Uterus (tissue), 4 donors: ENCODE results near the gene QKI. TPM values are rescaled to one million over a fixed set of nuclear protein-coding genes. Genes with fewer than 3 reads are reported as not detected.

Experiments
- DNase-seq, 2 donors: peaks; one replicate each; pipeline ENCODE4 v3.0.0-alpha.2; 2019 to 2020
- H3K27ac ChIP-seq, 2 donors: fragments of 200-600 bp; sonication (generic); 1 replicate in 1 of 2; 2 replicates in 1 of 2; pipeline ENCODE4 v1.5.1; 2016 to 2018
- H3K27me3 ChIP-seq, 2 donors: fragments of 200-600 bp; sonication (generic); one replicate each; pipeline ENCODE4 v1.5.1; 2018 to 2019; ENCODE audit warnings: control low read depth in 1 of 2
- H3K36me3 ChIP-seq, 2 donors: fragments of 200-600 bp; sonication (generic); one replicate each; pipeline ENCODE4 v1.5.1; 2019; ENCODE audit warnings: control low read depth in 1 of 2
- H3K4me1 ChIP-seq, 2 donors: fragments of 200-600 bp; sonication (generic); one replicate each; pipeline ENCODE4 v1.5.1; 2018 to 2019; ENCODE audit warnings: control low read depth in 1 of 2
- H3K4me3 ChIP-seq, 2 donors: fragments of 200-600 bp; sonication (generic); 1 replicate in 1 of 2; 2 replicates in 1 of 2; pipeline ENCODE4 v1.5.1; 2018 to 2019; ENCODE audit warnings: mild to moderate bottlenecking in 1 of 2
- H3K9me3 ChIP-seq, 2 donors: fragments of 200-600 bp; sonication (generic); one replicate each; pipeline ENCODE4 v1.5.1; 2019; ENCODE audit warnings: control low read depth in 1 of 2
- POLR2A ChIP-seq, 2 donors: fragments of 450-650 bp; IDR thresholded peaks; one replicate each; pipeline ENCODE4 v1.6.1; 2016; ENCODE audit warnings: antibody characterized with exemption in 2 of 2, mild to moderate bottlenecking in 1 of 2, moderate library complexity in 1 of 2
- intact Hi-C: fragments of 100-400 bp; cut with DNase I; formaldehyde crosslinking; loops from one replicate; pipeline ENCODE4 v1.15.1; 2023; ENCODE audit warnings: low total_unique reads
- total RNA-seq, 4 donors: library from RNA; depleted of rRNA in 3 of 4; stranded (reverse); fragments of >200 nt in 3 of 4; gene quantifications; one replicate each; pipeline versions ENCODE4 v1.1.0 to v1.2.4, GENCODE V29; 2014 to 2023
- TF ChIP-seq, protein P1 (sequence below), 4 experiments: fragments of 200-600 bp in 2 of 4; fragments of 450-650 bp in 2 of 4; sonication (generic) in 2 of 4; IDR thresholded peaks; one replicate each; pipeline ENCODE4 v1.5.1; 2016 to 2019; ENCODE audit warnings: antibody characterized with exemption in 4 of 4, mild to moderate bottlenecking in 2 of 4, moderate library complexity in 1 of 4
- donor health status: DM: yes; HTN: yes; CAD: no.

Gene QKI
- total RNA-seq, 4 donors from 2014 or later: 93.5 to 213 (median 164) TPM

DNA sequence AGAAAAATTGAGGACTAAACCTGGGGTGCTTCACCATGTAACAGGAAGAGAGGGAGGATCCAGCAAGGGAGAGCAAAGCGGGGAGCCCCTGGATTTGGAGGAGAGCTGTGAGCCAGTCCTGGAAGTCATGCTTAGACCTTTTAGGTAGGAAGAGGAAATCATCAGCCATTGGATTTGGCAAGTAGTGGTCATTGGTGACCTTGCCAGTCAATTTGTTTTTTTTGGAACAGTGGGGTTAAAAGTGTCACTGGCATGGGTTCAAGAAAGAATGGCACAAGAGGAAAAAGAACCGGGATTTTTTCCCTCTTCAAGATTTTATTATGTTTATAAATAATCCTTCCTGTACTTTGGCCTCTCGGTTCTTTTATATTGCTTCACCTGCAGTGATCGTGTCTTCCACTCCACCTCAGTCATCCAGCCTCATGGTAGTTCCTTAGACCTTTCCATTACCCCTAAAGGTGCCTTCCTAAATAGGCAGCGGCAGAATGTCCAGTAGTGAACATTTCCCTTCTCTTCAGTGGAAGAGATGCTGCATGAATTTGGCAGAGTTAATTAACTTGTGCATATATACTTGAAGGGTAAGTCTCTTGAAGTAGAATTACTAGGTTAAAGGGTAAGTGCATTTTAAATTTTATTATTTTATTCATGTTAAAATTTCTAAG, 124.7 kb downstream of the QKI start:
- H3K9me3 ChIP-seq: no peaks in the 10 kb centered on the region
- no peak for DNase-seq
- TF ChIP-seq, protein P1, sequence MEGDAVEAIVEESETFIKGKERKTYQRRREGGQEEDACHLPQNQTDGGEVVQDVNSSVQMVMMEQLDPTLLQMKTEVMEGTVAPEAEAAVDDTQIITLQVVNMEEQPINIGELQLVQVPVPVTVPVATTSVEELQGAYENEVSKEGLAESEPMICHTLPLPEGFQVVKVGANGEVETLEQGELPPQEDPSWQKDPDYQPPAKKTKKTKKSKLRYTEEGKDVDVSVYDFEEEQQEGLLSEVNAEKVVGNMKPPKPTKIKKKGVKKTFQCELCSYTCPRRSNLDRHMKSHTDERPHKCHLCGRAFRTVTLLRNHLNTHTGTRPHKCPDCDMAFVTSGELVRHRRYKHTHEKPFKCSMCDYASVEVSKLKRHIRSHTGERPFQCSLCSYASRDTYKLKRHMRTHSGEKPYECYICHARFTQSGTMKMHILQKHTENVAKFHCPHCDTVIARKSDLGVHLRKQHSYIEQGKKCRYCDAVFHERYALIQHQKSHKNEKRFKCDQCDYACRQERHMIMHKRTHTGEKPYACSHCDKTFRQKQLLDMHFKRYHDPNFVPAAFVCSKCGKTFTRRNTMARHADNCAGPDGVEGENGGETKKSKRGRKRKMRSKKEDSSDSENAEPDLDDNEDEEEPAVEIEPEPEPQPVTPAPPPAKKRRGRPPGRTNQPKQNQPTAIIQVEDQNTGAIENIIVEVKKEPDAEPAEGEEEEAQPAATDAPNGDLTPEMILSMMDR (IDR thresholded peaks at IDR 0.05): no peak
- TF ChIP-seq POLR2A (IDR thresholded peaks at IDR 0.05): no peak
- H3K36me3 ChIP-seq: no peaks in the 10 kb centered on the region
- H3K4me3 ChIP-seq: no peak overlapping the region
- intact Hi-C loops: no loop called here
- no peaks in the 10 kb centered on the region for H3K27me3 ChIP-seq
- no peaks in the 10 kb centered on the region for H3K4me1 ChIP-seq
- H3K27ac ChIP-seq: no peak overlapping the region

DNA sequence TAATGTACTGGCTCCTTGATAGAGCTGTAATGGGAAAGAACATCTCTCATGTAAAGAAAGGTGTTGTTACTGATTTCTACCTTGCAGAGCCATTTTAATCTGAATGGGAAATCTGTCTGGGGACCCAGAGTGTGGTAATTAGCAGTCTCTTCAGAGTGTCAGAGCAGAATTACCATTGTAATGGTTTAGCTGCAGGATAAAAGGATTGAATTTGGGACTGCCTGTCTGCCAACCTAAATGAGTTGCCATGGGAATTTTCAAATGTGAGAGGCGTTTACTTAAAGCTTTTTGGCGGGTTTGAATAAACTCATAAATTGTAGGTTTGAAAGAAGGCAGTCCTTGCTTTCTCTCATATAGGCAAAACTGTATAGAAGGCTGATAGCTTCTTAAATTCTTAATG, 128.8 kb downstream of the QKI start:
- Histone ChIP-seq H3K36me3 (no peaks in the 10 kb centered on the region), H3K4me1 (no peaks in the 10 kb centered on the region), H3K4me3 (no peak overlapping the region), H3K27me3 (no peaks in the 10 kb centered on the region), H3K27ac (no peak overlapping the region), H3K9me3 (no peaks in the 10 kb centered on the region)
- DNase-seq: no peak
- intact Hi-C loops: no loop called here
- TF ChIP-seq POLR2A (IDR thresholded peaks at IDR 0.05): no peak
- TF ChIP-seq, protein P1 (IDR thresholded peaks at IDR 0.05): no peak

DNA sequence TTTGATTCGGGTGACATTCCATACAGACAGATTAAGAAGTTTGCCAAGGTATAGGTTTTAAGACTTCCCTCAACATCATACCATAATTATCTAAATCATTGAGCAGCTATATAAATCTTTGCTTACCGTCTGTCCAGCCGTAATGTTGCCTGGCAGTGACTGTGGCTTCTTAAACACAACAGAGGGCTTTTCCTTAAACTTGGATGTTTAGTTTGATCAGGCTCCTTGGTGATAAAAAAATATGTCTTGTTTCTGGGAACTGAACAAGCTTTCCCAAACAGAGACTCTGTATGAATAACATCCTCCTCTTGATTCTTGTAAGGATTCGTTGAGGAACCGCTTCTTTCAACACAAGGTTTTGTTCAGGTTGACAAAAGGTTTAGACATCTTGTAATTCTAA, 130.9 kb downstream of the QKI start:
- TF ChIP-seq POLR2A (IDR thresholded peaks at IDR 0.05): no peak
- TF ChIP-seq, protein P1 (IDR thresholded peaks at IDR 0.05): no peak
- no peaks in the 10 kb centered on the region for H3K4me1 ChIP-seq
- H3K9me3 ChIP-seq: no peaks in the 10 kb centered on the region
- no peaks in the 10 kb centered on the region for H3K27me3 ChIP-seq
- H3K36me3 ChIP-seq: no peaks in the 10 kb centered on the region
- intact Hi-C loops: no loop called here
- no peak overlapping the region for H3K4me3 ChIP-seq
- H3K27ac ChIP-seq: no peak overlapping the region
- DNase-seq: no peak

DNA sequence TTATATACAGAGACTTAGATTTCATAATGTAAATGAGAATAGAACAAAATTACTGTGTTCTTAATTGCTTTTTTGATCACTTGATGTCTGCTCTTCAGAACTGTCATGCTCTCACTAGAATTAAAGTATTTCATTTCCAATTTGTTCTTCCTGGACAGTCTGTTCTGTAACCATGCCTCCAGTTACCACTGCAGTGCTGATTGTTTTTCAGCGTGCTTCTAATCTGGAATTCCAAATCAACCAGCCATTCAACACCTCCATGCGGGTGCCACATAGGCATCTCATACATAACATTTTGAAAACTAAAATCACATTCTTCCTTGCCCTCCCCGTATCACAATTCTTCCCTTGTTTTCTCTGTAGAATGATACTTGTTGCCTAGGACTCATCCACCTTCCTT, 132.8 kb downstream of the QKI start:
- no peaks in the 10 kb centered on the region for H3K9me3 ChIP-seq
- TF ChIP-seq, protein P1 (IDR thresholded peaks at IDR 0.05): no peak
- no peak for TF ChIP-seq POLR2A (IDR thresholded peaks at IDR 0.05)
- H3K27ac ChIP-seq: no peak overlapping the region
- H3K4me1 ChIP-seq: no peaks in the 10 kb centered on the region
- H3K4me3 ChIP-seq: no peak overlapping the region
- no peak for DNase-seq
- H3K36me3 ChIP-seq: no peaks in the 10 kb centered on the region
- H3K27me3 ChIP-seq: no peaks in the 10 kb centered on the region
- intact Hi-C loops: no loop called here

DNA sequence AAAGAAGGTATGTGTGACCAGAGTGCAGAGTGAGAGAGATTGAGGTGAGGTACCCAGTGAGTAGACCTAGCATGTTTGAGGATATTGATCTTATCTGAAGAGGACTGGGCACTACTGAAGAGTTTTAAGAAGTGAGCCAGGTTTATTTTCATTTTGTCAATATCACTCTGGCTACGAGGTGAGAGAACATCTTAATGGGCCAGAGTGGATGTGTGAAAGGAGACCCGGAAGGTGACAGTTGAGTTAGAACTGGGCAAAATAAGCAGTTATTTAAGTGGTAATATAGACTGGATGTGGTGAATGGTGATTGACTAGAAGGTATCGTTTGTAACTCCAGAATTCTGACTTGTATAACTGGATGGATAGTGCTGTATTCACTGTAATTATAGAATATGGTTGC, 134.1 kb downstream of the QKI start:
- Histone ChIP-seq H3K9me3 (no peaks in the 10 kb centered on the region), H3K4me3 (no peak overlapping the region), H3K4me1 (no peaks in the 10 kb centered on the region), H3K27me3 (no peaks in the 10 kb centered on the region), H3K36me3 (no peaks in the 10 kb centered on the region), H3K27ac (no peak overlapping the region)
- DNase-seq: no peak
- TF ChIP-seq, protein P1 (IDR thresholded peaks at IDR 0.05): no peak
- TF ChIP-seq POLR2A (IDR thresholded peaks at IDR 0.05): no peak
- intact Hi-C loops: no loop called here
